EH (cell line): ENCODE measurements around the gene ESR1.
"Not testable (repeated sequence)": the region's sequence is repeated elsewhere in the genome, so short reads cannot be mapped to it uniquely, and the experiment has no call there.

Experiments used
- DNase-seq: peaks from one replicate; pipeline ENCODE4 v3.0.0-alpha.2; 2015; ENCODE audit warnings: low read depth

The ESR1 gene

DNA sequence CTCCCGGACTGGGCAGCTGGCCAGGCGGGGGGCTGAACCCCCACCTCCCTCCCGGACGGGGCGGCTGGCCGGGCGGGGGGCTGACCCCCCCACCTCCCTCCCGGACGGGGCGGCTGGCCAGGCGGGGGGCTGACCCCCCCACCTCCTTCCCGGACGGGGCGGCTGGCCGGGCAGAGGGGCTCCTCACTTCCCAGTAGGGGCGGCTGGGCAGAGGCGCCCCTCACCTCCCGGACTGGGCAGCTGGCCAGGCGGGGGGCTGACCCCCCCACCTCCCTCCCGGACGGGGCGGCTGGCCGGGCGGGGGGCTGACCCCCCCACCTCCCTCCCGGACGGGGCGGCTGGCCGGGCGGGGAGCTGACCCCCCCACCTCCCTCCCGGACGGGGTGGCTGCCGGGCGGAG lies 91.7 kb downstream of the ESR1 start:
- not testable (repeated sequence) for DNase-seq

GRCh38 chr6:151899796-151900195 lies 92.3 kb downstream of the ESR1 start:
- not testable (repeated sequence) for DNase-seq

- no peak for DNase-seq
Observed at GRCh38 chr6:151900256-151900655, 92.8 kb downstream of the ESR1 start.

DNA sequence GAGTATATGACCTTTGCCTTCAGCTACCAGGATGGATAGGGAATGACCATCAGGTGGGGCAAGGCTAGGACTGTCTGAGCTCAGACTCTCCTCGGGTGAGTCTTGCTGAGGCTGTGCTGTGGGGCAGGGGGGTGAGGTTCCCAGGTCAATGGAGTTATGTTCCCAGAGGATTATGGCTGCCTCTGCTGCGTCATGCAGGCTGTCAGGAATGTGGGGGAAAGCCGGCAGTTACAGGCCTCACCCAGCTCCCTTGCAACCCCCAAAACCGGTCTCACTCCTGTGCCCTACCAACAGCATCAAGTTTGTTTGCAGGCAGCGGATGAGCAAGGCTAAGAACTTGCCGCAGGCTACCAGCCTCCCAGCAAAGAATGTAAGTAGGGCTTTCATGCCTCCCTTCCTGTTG lies 93.5 kb downstream of the ESR1 start:
- DNase-seq: no peak

DNA sequence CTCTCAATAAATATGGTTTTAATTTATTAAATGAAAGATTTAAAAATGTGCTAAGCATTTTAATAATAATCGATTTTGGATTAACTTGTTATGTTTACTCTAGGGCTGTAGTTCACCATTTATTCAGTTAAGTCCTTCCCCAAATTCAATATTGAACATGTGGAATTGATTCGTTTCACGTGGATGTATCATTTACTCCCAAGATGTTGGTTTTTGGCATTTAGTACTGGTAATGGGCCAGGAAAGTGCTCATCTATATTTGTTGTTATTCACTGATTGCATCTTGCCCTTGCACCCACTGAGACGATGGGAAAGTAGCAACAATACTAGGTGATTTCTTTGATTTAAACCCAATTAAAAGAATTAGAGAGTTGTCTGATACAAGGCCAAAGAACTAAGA lies 97.1 kb downstream of the ESR1 start:
- no peak for DNase-seq

DNA sequence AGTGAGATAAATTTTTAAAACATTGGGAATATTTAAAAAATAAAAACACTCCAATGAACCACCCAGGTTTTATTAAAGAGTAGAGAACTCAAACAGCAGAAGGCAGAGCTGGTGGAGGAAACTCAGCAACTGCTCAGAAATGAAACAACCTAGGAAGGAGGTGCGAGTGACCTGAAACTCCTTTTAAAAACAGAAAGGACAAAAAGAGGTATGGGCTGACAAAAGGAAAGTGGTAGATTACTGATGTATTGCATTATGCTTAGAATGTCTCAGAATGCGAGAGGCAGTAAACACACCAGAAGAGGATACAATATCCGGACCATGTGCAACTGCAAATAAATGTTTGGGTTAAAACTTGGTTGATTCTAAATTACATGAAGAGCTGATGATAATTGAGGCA lies 97.6 kb downstream of the ESR1 start:
- DNase-seq: no peak

GRCh38 chr6:151905854-151906253 lies 98.4 kb downstream of the ESR1 start:
- DNase-seq: no peak

- no peak for DNase-seq
Observed at GRCh38 chr6:151911401-151911800, 103.9 kb downstream of the ESR1 start.

DNA sequence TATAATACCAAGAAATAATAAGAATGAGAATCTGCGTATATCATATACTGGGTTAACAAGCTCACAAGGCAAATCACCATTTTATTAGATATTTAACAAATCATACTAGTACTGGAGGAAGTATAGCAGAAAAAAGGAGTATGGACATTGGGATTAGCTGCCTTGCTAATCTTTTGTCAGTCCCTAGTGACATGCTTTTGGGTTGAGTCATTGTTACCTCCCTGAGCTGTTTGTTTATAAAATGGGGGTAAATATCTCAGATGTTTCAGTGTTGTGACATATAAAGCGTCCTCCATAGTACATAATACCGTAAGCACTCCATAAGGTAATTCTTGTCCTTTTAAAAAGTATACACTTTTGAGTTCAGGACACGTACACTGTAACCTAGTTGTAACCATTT lies 107.0 kb downstream of the ESR1 start:
- DNase-seq: peak; percentile 41

GRCh38 chr6:151916075-151916474 lies 108.6 kb downstream of the ESR1 start:
- no peak for DNase-seq

- DNase-seq: peak; percentile 96
Observed at GRCh38 chr6:151916680-151917164, 109.2 kb downstream of the ESR1 start.

GRCh38 chr6:151917531-151918329 lies 110.2 kb downstream of the ESR1 start:
- DNase-seq: no peak

- DNase-seq: no peak
Observed at GRCh38 chr6:151940307-151940706, 132.8 kb downstream of the ESR1 start.

DNA sequence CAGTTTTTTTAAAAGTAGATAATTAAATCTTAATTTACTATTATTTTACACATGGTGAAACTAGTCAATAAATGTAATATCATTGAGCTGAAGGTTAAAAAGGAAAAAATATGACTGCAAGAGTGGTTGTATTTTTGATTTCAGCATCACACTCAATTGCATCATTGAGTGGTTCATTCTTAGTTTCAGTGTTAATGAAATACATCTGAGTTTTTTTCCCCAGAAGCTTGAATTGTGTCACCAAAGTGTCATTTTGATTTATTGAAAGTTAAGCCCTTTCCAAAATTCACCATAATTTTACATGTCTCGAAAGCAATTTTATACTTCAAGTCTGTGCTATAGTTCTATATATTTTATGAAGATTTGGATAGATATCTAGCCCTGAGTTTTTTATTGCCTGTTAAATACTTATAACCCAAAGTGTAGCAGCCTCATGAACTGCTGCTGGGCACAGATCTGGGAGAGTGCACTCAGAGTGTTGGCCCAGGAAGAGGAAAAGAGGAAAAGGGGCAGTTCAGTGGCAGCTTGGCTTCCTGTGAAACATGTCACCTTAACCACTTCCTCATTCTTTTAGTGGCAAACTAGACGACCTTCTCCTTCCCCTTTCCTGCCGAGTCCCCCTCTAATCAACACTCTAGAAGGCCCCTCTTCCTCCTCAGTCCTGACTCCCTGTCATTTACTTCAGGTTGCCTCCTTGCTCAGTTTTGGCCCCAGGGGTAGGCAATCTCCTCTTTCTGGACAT lies 140.7 kb downstream of the ESR1 start:
- no peak for DNase-seq

DNA sequence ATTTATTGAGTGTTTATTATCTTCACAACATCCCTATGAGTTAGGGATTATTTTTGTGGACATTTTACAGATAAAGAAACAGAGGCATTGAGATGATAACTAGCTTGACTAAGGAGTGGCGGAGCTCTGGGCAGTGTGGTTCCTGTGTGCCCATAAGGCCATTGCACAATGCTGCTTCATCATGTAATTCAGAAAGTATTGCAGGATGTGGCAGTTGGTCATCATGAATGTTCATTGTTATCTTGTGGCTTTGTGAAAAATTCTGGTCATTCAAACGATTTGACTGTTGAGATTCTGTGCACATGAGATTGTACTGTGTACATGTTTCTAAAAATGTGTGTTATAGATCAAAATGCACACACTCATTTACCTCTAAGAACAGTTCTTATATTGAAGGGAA lies 150.8 kb downstream of the ESR1 start:
- DNase-seq: peak; percentile 86

GRCh38 chr6:151959086-151959485 lies 151.6 kb downstream of the ESR1 start:
- DNase-seq: no peak

DNA sequence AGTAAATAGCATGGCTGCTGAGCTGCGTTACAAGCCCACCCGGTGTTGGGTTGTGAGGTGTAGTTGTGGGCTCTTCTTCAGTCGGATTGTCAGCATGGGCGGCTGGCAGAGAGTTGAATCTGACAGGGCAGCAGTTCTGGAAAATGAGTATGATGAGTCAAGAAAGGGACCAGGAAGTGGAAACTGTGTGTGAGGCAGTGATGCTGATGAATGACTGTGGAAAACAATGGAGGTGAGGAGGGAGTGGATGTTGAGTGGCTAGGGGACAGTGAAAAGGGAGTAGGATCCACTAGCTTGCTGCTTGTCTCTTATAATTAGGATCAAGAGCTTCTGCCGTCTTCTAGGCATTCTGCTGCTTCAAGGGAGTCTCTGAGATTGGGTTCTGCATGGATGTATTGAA lies 154.3 kb downstream of the ESR1 start:
- no peak for DNase-seq

DNA sequence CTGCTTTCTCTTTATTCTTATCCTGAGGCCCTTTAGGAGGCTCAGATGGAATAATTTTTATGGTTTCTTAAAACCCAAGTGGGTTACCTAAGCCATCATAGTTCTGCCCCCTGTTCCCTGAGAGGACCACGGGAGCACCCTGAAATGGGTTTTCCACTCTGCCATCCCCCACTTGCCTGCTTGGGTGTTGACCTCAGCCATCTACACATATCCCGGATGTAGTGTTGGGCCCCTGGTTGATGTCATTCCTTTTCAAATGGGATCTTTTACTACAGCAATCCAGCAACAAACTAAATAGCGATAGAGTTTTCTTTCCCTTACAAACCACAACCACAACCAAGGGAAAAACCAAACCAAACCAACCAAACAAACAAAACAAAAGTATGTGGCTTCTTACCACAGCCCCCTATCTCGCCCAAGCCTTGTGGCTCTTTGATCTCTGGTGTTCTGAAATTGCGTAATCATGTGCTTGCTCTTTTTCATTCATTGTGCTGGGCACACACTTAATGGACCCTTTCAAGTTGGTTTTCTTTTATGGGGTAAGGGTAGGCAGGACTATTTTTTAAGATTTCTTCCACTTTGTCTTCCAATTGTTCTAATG lies 154.9 kb downstream of the ESR1 start:
- DNase-seq: peak; percentile 64

DNA sequence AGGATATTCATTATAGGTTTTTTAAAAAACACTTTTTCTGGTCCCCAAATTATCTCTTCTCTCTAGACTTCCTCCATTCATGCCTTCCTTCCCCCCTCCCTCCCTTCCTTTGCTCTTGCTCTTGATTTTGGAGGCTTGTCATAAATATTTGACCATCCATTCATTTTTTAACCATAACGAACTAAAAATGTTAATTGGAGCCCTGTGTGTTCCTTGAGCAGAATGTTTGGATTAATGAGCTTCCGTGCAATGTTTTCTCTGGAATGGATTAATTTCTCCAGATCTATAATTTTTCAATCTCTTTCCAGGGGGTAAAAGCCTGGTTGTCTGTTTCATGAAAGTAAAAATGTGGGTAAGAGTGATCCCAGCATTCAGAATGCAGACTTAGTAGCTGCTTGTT lies 155.5 kb downstream of the ESR1 start:
- peak; percentile 70 for DNase-seq

DNA sequence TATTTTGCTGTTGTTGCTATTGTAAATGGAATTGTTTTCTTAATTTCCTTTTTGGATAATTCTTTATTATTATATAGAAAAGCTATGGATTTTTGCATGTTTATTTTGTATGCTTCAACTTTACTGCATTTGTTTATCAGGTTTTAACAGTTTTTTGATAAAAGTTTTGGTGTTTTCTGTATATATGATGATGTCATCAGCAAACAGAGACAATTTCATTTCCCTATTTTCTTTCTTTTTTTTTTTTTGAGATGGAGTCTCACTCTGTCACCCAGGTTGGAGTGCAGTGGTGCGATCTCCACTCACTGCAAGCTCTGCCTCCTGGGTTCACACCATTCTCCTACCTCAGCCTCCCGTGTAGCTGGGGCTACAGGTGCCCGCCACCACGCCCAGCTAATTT lies 156.9 kb downstream of the ESR1 start:
- not testable (repeated sequence) for DNase-seq

- DNase-seq: no peak
Observed at GRCh38 chr6:151974061-151974617, 166.7 kb downstream of the ESR1 start.

DNA sequence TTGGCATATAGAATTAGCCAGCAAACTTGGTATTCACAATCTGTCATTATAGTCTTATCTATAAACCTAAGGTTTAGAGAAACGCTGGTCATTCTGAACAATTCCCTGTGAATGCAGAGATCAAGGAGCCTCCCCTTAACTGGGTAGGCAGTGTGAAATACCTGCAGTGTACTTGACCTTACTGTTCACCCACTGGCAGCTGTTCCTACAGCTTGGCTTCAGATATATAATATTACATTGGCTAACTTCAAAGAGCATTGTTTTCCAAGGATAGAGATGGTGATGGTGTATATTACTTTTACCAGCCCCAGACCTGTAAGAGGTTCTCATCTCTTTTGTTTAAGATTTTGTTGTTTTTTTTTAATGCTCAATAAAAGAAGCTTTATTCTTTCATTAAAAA lies 168.3 kb downstream of the ESR1 start:
- DNase-seq: no peak

GRCh38 chr6:151988199-151988598 lies 180.7 kb downstream of the ESR1 start:
- not testable (repeated sequence) for DNase-seq
